Activated naive CD8-positive, alpha-beta T cell treated with anti-CD3 and anti-CD28 coated beads, Interleukin-2, amount 10 ng/mL, durations not matched to agents 7 days and 5 days (primary cell): Measurements from ENCODE around the gene DNAJC18. TPM values are rescaled to one million over a fixed set of nuclear protein-coding genes. Genes with fewer than 3 reads are reported as not detected.

Experiments
- ATAC-seq: fragments of 150-1000 bp; cut with Tn5 transposase; one replicate; pipeline ENCODE4 v1.10.0; 2021; ENCODE audit warnings: low read depth, moderate library complexity
- POLR2A ChIA-PET: fragments of 350-600 bp; sonication (Branson Sonifier 250); formaldehyde crosslinking; loops from one replicate; lab custom pipeline; 2021; ENCODE audit warnings: antibody characterized with exemption; lab: Charles Lee
- DNase-seq: peaks from one replicate; pipeline ENCODE4 v3.0.0; 2021
- H3K27ac Mint-ChIP-seq: one replicate; pipeline ENCODE4 v1.8.0; 2022; ENCODE audit warnings: mild to moderate bottlenecking, mixed read lengths
- H3K27me3 Mint-ChIP-seq: one replicate; pipeline ENCODE4 v1.8.0; 2022; ENCODE audit warnings: mild to moderate bottlenecking, moderate library complexity, mixed read lengths
- H3K36me3 Mint-ChIP-seq: one replicate; pipeline ENCODE4 v1.8.0; 2021; ENCODE audit warnings: mild to moderate bottlenecking, mixed read lengths
- H3K4me1 Mint-ChIP-seq: one replicate; pipeline ENCODE4 v1.8.0; 2021; ENCODE audit warnings: mixed read lengths
- H3K4me3 Mint-ChIP-seq: one replicate; pipeline ENCODE4 v1.8.0; 2022; ENCODE audit warnings: mild to moderate bottlenecking, moderate library complexity, mixed read lengths
- H3K9me3 Mint-ChIP-seq: one replicate; pipeline ENCODE4 v1.8.0; 2021; ENCODE audit warnings: mixed read lengths
- total RNA-seq, 2 experiments: library from RNA; stranded (reverse); gene quantifications; one replicate each; pipeline ENCODE4 v1.2.3, GENCODE V29; 2021

DNAJC18 gene
- total RNA-seq, 2 experiments from 2014 or later, result 4.2 to 5.7 TPM

GRCh38 chr5:139458580-139459407 lies 19.5 kb upstream of the DNAJC18 start:
- peak; percentile 96 for ATAC-seq
- H3K27ac Mint-ChIP-seq, result peak overlapping the region; percentile 87
- H3K27me3 Mint-ChIP-seq, result peaks cover 12% of the 10 kb centered on the region
- POLR2A ChIA-PET, result interaction anchor here (0.7 to 2.6 kb wide), 12 partner anchors 11 to 971 kb away, joined by 3 to 19 read pairs (median 6); partner anchors contain the start of genes DNAJC18, SMIM33 and STING1
- peak overlapping the region; percentile 69 for H3K4me3 Mint-ChIP-seq
- H3K36me3 Mint-ChIP-seq, result no peaks in the 10 kb centered on the region
- H3K4me1 Mint-ChIP-seq, result peaks cover 40% of the 10 kb centered on the region
- no peaks in the 10 kb centered on the region for H3K9me3 Mint-ChIP-seq
- peak; percentile 65 for DNase-seq

DNA sequence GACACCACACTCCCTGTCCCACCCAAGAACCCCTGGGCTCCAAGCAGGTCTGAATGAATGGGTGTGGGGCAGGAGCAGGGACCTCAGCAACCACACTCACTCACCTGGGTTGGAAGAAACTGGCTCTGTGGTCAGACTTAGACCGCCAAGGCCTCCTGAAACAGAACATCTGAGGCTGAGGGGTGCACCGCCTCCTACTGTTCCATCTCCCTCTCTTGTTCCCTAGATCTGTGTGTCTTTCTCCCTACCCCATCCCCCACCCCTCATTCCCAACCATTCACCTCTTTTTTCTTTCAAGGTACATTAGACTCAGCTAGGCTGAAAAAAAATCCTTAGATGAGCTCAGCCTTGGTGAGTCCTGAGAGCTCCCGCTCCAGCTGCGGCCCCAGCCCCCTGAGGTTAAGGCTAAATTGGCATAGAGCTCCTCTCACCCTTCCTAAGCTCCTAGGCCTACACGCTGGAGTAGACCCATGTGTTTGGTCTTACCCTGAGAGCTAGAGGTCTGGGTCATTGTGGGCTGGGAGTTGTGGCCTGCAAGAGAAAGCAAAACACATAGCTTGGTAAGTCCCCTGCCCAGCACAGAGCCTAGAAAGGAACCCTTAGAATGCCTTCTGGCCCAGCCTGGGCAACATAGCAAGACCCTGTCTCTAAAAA lies 18.5 kb upstream of the DNAJC18 start:
- peaks cover 43% of the 10 kb centered on the region for H3K4me1 Mint-ChIP-seq
- peaks cover 6% of the 10 kb centered on the region for H3K27me3 Mint-ChIP-seq
- peak overlapping the region; percentile 54 for H3K4me3 Mint-ChIP-seq
- no peaks in the 10 kb centered on the region for H3K9me3 Mint-ChIP-seq
- no peaks in the 10 kb centered on the region for H3K36me3 Mint-ChIP-seq
- DNase-seq, result peak; percentile 53
- peak overlapping the region; percentile 75 for H3K27ac Mint-ChIP-seq
- POLR2A ChIA-PET, result interaction anchor here (0.6 to 2.6 kb wide), 12 partner anchors 8 to 972 kb away, joined by 3 to 19 read pairs (median 4); partner anchors contain the start of genes DNAJC18, SMIM33 and STING1
- ATAC-seq, result no peak

- Mint-ChIP-seq H3K9me3 (no peaks in the 10 kb centered on the region), H3K27me3 (peaks cover 3% of the 10 kb centered on the region), H3K36me3 (no peaks in the 10 kb centered on the region), H3K4me1 (peaks cover 43% of the 10 kb centered on the region), H3K27ac (peak overlapping the region; percentile 75), H3K4me3 (no peak overlapping the region)
- POLR2A ChIA-PET, result interaction anchor here (0.6 to 2.6 kb wide), 5 partner anchors 14 to 254 kb away, joined by 3 to 19 read pairs (median 10); partner anchors contain the start of genes DNAJC18, SMIM33 and STING1
- DNase-seq (no peak), ATAC-seq (no peak)
These were observed 17.9 kb upstream of the DNAJC18 start for GRCh38 chr5:139457241-139457640.

- no peaks in the 10 kb centered on the region for H3K36me3 Mint-ChIP-seq
- H3K9me3 Mint-ChIP-seq, result no peaks in the 10 kb centered on the region
- no peak overlapping the region for H3K27ac Mint-ChIP-seq
- H3K4me3 Mint-ChIP-seq, result no peak overlapping the region
- POLR2A ChIA-PET, result interaction anchor here (1.2 to 2.0 kb wide), 2 partner anchors 14 to 25 kb away, joined by 7 to 13 read pairs; partner anchors contain the start of genes SMIM33 and STING1
- DNase-seq, result no peak
- H3K4me1 Mint-ChIP-seq, result peaks cover 43% of the 10 kb centered on the region
- ATAC-seq, result no peak
- H3K27me3 Mint-ChIP-seq, result peaks cover under 1% of the 10 kb centered on the region
These were observed 17.5 kb upstream of the DNAJC18 start for GRCh38 chr5:139456776-139457175.

DNA sequence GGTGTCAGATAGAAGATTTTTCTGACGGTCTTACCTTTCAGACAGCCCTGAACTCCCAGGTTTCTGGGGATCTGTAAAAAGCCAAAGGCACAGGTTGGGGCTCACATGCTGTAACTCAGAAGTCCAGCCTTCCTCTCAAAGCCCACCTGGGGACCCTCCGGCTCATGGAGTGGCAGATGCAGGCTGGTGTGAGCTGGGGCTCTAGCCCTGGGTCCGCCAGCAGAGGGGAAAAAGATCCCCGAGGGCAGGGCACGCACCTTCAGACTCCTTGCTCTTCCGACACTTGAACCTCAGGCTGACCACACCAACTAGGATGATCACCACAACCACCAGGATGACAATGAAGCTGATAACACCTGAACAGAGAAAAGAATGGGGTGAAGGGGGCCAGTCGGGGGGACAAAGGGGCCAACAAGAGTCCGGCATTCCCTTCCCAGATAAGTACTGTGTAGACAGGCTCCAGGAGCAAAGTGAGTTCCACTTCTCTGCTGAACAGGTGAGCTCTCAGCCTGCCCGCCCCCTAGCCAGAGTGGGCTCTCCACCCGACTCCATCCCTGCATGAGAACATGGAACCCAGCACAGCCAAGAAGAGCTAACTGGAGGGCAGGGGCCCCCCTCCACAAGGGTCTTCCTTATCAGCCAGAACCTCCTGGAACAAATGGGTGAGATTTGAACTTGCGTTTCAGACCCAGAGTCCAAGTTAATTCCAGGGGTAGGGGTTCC lies 15.4 kb upstream of the DNAJC18 start:
- Mint-ChIP-seq H3K36me3 (no peaks in the 10 kb centered on the region), H3K4me1 (peaks cover 38% of the 10 kb centered on the region), H3K4me3 (no peak overlapping the region), H3K9me3 (no peaks in the 10 kb centered on the region), H3K27me3 (no peaks in the 10 kb centered on the region), H3K27ac (peak overlapping the region; percentile 62)
- ATAC-seq (no peak), DNase-seq (no peak)
- POLR2A ChIA-PET, result no interaction called here

- peak; percentile 48 for DNase-seq
- peak overlapping the region; percentile 3 for H3K4me3 Mint-ChIP-seq
- ATAC-seq, result no peak
- H3K27me3 Mint-ChIP-seq, result peaks cover 3% of the 10 kb centered on the region
- H3K36me3 Mint-ChIP-seq, result no peaks in the 10 kb centered on the region
- H3K27ac Mint-ChIP-seq, result peak overlapping the region; percentile 62
- POLR2A ChIA-PET, result no interaction called here
- H3K4me1 Mint-ChIP-seq, result peaks cover 33% of the 10 kb centered on the region
- H3K9me3 Mint-ChIP-seq, result no peaks in the 10 kb centered on the region
These were observed 14.6 kb upstream of the DNAJC18 start for GRCh38 chr5:139453683-139454567.

DNA sequence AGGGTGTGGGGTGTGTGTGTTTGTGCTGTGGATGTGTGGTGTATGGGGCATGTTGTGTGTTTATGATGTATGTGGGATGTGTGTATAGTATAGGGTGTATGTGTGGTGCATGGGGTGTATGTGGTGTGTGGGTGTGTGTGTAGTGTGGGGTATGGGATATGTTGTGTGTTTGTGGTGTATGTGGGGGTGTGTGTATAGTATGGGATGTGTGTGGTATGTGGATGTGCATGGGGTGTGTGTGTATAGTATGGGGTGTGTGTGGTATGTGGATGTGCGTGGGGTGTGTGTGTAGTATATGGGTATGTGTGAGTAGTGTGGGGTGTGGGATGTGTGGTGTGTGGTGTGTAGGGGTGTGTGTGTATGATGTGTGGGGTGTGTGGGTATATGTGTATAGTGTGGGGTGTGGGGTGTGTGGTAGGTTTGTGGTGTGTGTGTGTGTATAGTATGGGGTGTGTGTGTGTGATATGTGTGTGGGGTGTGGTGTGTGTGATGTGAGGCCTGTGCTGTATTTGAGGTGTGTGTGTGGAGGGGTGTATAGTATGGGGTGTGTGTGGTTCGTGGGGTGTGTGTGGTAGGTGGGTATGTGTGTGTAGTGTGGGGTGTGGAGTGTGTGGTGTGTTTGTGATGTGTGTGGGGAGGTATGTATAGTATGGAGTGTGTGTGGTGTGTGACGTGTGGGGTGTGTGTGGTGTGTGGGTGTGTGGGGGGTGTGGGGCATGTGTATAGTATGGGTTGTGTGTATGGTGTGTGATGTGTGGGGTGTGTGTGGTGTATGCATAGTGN lies 12.7 kb upstream of the DNAJC18 start:
- ATAC-seq, result no peak
- Mint-ChIP-seq H3K4me1 (peaks cover 27% of the 10 kb centered on the region), H3K27ac (no peak overlapping the region), H3K4me3 (no peak overlapping the region), H3K9me3 (no peaks in the 10 kb centered on the region), H3K27me3 (peaks cover 8% of the 10 kb centered on the region), H3K36me3 (no peaks in the 10 kb centered on the region)
- POLR2A ChIA-PET, result no interaction called here
- no peak for DNase-seq

- Mint-ChIP-seq H3K4me1 (peaks cover 25% of the 10 kb centered on the region), H3K36me3 (no peaks in the 10 kb centered on the region), H3K9me3 (no peaks in the 10 kb centered on the region), H3K4me3 (no peak overlapping the region), H3K27me3 (peaks cover 10% of the 10 kb centered on the region), H3K27ac (no peak overlapping the region)
- POLR2A ChIA-PET, result no interaction called here
- no peak for DNase-seq
- ATAC-seq, result no peak
These were observed 11.9 kb upstream of the DNAJC18 start for GRCh38 chr5:139451176-139451575.

DNA sequence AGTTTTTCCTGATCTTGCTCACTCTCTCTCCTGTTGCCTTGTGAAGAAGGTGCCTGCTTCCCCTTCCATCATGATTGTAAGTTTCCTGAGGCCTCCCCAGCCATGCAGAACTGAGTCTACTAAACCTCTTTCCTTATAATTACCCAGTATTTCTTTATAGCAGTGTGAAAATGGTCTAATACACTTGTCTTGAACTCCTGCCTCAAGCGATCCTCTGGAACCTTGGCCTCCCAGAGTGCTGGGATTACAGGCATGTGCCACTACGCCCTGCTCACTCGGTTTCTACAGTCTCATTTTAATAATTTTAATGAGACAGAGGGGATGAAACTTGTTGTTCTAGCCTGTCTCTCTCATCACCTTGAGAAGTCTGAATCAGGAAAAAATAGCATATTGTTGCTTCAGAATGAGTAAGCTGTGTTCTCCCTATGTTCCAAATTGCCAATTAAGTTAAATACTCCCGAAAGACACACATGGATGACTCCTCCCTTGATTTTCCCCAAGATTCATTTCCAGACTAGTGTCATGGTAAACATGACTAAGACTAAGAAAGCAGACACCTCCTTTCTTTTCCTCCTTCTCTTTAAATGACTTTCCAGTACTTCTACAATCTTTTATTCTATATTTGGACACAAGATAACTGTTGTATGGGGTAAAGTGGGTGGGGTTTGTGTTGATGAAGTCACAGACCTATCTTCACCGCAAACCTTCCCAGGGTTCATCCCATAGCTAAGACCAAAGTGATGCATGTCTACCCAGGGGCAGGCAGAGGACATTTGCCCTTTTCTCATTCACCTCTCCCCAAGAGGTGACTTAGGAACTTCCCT lies 7.8 kb upstream of the DNAJC18 start:
- no peaks in the 10 kb centered on the region for H3K9me3 Mint-ChIP-seq
- H3K27me3 Mint-ChIP-seq, result peaks cover 16% of the 10 kb centered on the region
- POLR2A ChIA-PET, result interaction anchor here (0.7 to 0.8 kb wide), 2 partner anchors 11 to 35 kb away, joined by 3 to 4 read pairs; partner anchors contain the start of gene STING1
- no peak for ATAC-seq
- no peak overlapping the region for H3K27ac Mint-ChIP-seq
- DNase-seq, result no peak
- no peaks in the 10 kb centered on the region for H3K36me3 Mint-ChIP-seq
- no peak overlapping the region for H3K4me3 Mint-ChIP-seq
- H3K4me1 Mint-ChIP-seq, result peaks cover 18% of the 10 kb centered on the region

- Mint-ChIP-seq H3K27ac (no peak overlapping the region), H3K4me1 (peaks cover 24% of the 10 kb centered on the region), H3K9me3 (no peaks in the 10 kb centered on the region), H3K36me3 (no peaks in the 10 kb centered on the region), H3K4me3 (no peak overlapping the region), H3K27me3 (peaks cover 25% of the 10 kb centered on the region)
- DNase-seq (no peak), ATAC-seq (no peak)
- POLR2A ChIA-PET, result interaction anchor here (1.5 kb wide), 1 partner anchor 37 kb away, joined by 7 read pairs; the partner anchor contains the start of gene STING1
These were observed 6.2 kb upstream of the DNAJC18 start for GRCh38 chr5:139445325-139446170.
